Measurements from ENCODE around the gene GPC5.
"Not testable (repeated sequence)": the region's sequence is repeated elsewhere in the genome, so short reads cannot be mapped to it uniquely, and the experiment has no call there.

GPC5 gene

DNA sequence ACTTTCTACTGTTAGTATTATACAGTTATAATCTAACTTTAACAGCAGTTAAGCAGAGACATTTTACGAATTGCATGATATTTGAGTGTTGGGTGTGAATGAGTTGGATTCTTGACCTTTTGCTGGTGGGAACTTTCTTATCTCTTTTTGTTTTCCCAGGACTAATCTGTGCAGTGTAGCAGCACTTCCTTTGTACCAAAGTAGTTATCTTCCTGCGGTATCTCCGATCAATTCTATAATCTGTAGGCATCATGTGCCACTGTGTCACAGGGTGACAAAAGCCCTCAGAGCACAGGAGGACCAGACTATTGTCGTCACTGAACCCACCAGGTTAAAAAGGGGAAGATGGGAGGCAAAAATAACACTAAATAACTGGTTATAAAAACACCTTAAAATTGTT is 823.5 kb downstream of the GPC5 start:
- DNase-seq: no peak

DNA sequence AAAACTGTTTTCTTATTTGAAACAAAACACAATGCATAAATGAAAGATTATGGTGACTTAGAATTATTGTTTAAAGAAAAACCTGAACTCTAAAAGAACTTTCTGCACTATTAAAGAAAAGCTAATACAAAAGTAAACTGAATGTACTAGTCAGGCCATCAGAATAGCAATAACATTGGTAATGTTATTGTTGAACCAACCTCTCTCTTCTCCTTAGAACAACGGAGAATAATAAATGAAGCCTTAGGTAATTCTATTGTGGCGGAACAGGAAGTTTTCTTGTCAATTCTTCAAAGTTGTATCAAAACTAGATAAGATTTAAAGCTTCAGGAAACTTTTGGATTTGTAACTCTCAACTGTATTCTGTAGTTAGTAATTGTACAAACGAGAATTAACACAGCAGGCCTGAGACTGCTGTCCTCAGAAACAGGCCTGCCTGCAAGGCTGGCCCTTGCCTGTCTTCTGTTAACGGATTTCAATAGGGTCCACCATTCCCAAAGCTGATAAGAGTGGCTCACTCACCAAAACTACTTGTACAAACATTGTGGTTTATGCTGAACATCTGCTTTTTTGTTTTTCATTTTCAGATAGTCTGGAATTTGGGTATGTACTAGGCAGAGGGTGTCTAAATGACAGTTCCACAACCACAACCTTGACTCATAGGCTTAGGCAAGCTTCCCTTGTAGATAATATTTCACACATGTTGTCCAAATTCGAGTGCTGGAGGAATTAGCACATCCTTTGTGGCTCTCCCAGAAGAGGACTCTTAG is 825.8 kb downstream of the GPC5 start:
- no peak for DNase-seq

DNA sequence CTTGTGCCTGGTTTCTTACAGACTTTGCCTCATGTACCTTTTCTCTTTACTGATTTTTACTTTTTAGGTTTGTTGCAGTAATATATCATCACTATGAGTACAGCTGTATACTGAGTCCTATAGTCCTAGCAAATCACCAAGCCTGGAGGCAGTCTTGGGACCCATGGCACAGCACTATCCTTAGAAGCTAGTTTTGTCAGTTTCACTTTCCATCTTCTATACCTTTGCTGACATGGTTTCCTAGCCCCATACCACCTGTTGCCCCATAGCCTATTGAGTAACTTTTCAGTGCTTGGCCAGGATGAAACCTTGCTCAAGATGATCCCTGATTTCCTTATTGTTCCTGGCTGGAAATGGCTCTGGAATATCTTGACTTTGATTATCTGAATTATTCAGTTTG is 826.4 kb downstream of the GPC5 start:
- no peak for DNase-seq

DNA sequence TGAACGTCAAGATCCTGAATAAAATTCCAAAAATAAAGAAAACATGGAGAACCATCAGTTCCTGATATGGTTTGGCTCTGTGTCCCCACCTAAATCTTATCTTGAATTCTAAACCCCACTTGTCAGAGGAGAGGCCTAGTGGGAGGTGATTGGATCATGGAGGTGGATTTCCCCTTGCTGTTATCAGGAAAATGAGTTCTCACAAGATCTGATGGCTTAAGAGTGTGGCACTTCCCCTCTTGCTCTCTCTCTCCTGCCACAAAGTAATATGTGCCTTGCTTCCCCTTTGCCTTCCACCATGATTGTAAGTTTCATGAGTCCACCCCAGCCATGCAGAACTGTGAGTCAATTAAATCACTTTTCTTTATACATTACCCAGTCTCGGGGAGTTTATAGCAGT is 827.4 kb downstream of the GPC5 start:
- DNase-seq: no peak

DNA sequence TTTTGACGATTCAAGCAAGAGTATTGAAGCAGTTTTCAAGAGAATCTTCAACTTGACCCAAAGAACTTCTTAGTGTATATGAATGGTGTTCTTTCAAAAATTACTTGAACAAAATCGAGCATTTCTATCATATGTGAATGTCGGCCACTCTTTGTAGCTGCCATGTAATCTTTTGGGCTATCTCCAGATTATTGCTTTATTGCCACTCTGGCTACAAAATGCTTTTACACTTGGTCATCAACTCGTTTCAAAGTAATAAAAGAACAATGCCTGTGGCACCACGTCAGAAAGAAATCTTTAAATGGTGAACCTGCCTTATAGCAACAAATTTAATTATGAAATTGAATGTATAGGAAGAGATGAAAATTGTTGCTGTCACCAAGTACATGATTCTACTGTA is 834.5 kb downstream of the GPC5 start:
- DNase-seq: no peak

DNA sequence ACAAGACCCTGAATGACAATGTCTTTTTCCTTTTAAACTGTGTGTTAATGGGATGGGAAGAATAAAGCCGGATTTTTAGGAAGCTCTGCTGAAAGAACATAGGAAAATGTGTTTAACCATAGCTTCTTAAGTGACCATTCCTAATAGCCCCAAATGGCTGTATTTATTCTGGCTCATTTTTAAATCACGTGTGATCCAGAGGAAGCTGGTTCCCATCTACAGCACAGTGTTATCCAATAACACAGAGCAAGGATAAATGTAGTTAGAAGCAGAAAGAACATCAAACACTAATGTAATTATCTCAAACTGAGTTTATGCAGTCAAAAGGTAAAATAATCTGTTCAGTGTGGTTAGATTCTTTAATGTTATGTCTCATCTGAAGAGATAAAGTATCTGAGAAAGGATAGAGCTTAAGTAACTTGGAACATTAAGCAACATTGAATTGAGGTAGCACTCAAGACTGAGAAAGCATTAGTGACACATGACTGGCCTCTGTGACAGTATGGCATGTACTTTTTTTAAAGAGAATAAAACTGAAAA is 853.3 kb downstream of the GPC5 start:
- no peak for DNase-seq

DNA sequence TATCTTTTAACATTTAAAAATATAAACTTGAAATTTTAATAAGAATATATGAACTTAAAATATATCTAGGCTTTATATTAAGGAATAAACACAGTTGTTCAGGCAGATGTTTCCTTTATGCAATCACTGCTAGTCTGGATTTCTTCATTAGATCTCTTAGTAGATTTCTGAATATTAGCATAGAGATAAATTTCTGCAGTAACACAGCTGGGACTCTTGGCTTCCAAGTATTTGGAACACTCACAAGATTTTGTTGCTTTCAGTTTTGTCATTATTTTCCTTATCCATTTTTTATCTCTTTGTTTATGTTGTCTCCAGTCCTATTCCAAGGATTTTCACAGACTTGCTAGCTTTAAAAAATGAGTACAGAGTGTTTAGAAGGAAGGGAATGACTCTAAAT is 857.1 kb downstream of the GPC5 start:
- no peak for DNase-seq

DNA sequence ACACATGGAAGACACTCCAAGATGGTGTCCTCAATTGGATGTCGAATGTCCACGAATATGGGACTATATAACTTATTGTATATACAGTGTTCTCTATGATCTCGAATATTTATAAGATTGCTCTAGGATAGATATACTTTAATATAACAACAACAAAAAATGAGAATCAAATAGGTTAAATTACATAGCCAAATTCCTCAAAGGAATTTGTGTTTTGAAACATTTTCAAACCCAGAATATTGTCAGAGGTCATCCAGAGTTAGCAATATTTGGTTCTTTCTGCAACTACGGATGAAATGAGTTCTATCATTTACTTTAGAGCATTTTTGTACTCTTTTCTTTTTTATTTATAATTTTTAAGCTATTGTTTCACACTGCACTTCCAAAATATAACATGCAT is 857.8 kb downstream of the GPC5 start:
- no peak for DNase-seq

DNA sequence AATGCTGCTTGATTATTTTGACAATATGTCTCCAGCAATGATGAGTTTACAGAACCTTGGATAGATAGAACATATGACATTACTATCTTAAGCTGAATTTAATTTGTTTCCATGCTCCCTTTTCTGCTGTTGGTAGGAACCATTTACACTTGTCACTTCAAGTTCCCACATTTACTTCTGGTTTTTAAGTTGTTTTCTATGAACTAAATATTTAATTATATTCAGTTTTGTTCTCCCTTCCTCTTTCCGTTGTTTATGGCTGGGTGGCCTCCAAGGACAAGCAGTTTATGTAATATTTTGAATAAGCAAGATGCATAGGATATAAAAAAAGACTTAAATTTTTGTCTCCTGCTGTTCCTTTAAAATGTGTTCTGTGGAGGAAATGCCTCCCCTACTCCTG is 860.6 kb downstream of the GPC5 start:
- no peak for DNase-seq

DNA sequence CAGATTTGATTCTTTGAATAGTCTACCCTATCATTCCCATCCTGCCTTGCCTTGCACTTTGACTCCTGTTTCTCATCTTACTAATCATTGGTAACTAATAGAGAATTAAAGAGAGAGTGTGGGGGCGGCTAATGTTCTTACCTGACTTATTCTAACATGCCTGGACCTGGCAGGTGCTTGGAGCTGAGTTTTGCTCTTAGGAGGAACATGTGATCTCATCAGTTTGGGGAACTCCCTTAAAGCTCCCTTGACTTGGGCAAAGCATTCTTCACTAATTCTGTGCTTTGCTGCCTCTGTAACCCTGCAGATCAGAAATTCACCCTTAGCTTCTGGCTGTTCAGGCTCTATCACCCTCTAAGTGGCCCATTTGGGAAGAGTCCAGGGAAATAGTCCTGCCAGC is 861.1 kb downstream of the GPC5 start:
- DNase-seq: no peak

DNA sequence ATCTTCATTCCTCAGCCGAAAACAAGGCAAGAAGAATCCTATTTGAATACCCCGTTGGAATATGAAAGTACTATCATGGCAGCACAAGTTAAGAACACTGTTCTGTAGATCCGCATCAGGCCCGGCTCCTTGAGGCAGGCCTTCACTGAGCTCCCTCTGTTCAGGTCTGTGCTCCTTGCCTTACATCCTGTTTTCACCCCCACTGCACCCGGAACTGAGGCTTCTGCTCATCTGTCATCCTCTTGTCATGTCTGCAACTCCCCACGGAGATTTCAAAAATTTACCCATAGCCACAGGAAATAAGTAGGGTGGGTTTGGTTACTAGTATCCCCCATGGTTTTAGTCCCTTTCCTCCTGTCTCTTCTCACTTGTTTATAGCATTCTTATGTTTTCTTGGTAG is 861.9 kb downstream of the GPC5 start:
- no peak for DNase-seq

DNA sequence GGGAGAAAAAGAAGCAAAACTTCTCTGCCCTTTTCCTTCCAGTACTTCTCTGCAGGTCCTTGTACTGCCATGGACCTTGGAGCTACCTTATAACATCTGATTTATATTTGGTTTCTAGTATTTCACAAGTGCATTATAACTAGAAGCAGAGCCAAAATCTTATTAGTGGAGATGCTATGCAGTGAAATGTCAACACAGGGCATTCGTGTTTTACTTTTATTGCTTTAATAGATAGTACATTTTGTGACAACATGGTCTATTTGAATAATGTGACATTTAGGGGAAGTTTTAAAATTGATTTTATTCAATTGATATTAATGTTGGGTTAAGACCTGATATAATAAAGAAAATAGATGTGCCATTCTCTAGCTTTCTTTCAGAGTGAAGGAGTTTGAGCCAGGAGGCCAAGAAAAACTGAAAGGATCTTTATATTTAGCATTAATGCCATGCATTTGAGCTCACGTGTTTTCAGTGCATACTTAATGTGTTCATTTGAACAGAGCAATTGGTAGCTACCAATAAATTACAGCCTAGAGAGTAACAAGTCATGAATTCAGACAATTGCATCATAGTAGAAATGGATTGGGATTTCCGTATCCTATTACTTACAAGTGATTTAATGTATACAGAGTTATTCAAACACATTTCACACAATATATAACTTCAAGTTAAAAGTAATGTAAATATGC is 863.8 kb downstream of the GPC5 start:
- no peak for DNase-seq

DNA sequence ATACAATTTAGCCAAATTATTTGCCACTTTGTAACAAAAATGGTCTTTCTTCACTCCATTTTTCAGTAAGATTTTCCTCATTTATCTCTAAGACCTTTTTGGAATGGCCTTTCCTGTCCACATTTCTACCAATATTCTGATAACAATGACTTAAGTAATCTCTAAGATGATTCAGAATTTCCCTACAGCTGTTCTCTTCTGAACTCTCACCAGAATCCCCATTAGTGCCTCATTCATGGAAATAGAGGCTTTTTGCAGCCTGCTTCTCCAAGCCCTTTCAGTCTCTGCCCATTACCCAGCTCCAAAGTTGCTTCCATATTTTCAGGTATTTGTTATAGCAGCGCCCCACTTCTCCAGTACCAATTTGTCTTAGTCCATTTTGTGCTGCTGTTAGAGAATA is 867.0 kb downstream of the GPC5 start:
- no peak for DNase-seq

DNA sequence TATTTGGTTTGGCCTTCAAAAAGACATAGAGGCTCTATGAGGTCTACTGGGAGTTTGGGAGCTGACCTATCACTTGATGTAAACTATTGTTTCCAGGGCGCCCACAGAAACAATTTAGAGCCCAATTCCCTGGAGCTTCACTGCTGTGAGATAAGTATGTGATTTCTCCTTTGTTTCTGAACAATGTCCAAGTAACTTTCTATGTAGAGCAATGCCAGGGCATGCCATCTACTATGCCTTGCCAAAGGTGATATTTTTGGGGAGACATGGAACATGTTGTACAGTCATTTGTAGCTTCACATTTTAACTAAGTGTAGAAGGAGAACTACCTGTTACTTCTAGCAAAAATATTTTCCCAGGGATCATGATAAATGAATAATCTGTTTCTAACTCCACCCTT is 872.6 kb downstream of the GPC5 start:
- no peak for DNase-seq

DNA sequence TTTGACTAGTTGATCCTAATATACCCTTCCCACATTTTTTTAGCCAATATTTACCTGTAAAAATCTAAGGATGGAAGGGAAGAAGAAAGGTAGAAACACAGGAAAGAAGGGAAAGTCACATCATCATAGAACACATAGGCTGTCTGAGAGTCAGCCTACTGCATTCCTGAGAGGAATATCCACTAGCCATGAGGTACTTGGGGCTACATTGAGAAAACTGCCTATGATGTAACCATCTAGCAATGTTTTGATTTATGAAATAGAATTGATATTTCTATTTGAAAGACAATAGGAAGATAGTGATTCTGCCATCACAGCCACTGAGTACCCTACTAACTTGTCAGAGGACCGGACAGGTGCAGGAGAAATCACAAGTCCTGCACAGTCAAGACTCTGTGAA is 873.8 kb downstream of the GPC5 start:
- DNase-seq: no peak

DNA sequence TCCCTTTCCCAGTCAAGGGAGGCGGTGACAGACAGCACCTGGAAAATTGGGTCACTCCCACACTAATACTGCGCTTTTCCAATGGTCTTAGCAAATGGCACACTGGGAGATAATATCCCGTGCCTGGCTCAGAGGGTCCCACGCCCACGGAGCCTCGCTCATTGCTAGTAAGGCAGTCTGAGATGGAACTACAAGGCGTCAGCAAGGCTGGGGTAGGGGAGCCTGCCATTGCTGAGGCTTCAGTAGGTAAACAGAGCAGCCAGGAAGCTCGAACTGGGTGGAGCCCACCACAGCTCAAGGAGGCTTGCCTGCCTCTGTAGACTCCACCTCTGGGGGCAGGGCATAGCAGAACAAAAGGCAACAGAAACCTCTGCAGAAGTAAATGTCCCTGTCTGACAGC is 882.6 kb downstream of the GPC5 start:
- not testable (repeated sequence) for DNase-seq

DNA sequence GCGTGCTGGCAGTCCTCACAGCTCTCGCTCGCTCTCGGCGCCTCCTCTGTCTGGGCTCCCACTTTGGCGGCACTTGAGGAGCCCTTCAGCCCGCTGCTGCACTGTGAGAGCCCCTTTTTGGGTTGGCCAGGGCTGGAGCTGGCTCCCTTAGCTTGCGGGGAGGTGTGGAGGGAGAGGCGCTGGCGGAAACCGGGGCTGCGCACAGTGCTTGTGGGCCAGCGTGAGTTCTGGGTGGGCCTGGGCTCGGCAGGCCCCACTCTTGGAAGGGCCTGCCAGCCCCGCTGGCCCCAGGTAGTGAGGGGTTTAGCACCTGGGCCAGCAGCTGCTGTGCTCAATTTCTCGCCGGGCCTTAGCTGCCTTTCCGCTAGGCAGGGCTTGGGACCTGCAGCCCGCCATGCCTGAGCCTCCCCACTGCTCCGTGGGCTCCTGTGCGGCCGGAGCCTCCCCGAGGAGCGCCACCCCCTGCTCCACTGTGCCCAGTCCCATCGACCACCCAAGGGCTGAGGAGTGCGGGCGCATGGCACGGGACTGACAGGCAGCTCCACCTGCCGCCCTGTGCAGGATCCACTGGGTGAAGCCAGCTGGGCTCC is 892.4 kb downstream of the GPC5 start:
- not testable (repeated sequence) for DNase-seq

DNA sequence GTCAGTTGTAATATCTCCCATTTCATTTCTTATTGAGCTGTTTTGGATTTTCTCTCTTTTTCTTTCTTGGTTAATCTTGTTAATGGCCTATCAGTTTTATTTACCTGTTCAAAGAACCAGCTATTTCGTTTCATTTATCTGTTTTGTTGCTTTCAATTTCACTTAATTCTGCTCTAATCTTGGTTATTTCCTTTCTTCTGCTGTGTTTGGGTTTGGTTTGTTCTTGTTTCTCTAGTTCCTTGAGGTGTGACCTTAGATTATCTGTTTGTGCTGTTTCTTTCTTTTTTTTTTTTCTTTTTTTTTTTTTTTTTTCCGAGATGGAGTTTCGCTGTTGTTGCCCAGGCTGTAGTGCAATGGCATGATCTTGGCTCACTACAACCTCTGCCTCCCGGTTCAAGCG is 896.1 kb downstream of the GPC5 start:
- not testable (repeated sequence) for DNase-seq

DNA sequence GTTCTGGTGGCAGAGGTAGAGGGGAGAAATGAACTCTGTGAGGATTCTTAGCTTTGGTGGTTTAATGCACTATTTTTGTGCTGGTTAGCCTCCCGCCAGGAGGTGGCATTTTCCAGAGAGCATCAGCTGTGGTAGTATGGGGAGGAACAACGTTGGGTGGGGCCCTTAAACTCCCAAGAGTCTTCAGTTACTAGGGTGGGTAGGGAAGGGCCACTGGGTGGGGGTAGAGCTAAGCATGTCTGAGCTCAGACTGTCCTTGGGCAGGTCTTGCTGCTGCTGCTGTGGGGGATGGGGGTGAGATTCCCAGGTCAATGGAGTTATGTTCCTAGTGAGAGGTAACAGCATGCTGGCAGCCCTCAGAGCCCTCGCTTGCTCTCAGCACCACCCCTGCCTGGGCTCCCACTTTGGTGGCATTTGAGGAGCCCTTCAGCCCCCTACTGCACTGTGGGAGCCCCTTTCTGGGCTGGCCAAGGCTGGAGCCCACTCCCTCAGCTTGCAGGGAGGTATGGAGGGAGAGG is 897.8 kb downstream of the GPC5 start:
- not testable (repeated sequence) for DNase-seq

DNA sequence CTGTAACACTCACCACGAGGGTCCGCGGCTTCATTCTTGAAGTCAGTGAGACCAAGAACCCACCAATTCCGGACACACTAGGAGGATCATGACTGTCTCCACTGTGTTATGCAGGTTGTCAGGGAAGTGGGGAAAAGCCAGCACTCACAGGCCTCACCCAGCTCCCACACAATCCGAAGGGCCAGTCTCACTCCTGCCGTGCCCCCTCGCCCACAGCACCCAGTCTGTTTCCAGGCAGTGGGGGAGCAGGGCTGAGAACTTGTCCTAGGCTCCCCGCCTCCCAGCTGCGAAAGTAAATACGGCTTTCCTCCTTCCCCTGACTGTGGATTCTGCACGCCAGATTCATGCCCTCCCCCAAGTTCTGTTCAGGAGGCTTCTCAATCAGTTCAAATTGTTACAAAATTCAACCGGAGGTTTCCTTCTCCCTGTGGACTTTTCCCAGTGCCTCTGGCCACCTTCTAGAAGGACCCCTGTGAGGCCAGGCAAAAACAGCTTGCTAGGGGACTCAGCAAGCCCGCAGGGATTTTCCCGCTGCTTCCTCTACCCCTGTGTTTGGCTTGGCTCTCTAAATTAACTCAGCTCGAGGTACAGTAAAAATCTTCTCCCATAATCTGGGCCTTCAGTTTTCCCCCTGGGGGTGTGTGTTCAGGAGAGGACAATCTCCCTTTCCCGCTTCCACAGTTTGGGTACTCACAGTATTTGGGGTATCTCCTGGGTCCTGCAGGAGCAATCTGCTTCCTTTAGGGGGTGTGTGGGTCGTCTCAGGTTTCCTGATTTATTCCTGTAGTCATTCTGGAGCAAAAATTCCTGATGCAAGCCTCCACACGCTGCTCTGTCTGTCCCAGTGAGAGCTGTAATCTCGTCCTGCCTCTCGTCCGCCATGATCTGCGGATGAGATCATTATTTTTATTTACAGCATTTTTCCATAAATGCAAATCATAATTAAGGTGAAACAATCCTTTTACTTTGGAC is 899.8 kb downstream of the GPC5 start:
- no peak for DNase-seq

DNA sequence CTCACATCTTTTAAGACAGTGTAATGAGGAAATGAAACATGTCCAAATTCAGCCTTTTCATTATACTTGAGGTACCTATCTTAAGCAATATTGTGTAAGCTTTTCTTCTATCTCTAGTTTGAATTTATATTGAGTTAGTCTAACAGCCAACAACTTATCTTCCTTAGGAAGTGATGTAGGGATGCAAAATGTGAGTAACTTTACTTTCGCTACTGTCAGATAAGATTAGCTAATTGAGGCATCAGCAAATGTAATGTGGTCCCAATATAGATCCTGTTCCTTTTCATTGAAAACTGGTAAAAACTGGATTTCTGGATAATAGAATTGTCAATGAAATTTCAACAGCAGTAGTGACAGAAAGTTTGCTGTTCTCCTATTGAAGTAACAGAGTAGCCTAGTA is 902.2 kb downstream of the GPC5 start:
- DNase-seq: no peak

DNA sequence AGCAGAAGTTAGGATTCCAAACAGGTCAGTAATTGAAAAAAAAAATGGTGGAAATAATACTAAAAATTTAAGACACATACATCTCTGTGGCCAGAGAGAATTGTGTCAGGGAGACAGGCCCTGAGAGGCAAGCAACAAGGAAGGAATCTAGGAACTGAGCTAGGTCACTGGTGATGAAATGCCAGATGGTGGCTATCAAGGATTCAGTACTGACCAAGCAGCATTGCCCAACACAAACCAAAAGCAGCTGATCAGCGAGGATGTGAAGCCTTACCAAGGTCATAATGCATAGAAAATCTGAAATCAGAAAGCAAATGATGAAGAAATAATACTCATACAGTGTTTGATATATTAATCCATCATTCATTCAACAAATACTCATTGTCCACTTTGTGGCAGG is 905.0 kb downstream of the GPC5 start:
- DNase-seq: no peak

DNA sequence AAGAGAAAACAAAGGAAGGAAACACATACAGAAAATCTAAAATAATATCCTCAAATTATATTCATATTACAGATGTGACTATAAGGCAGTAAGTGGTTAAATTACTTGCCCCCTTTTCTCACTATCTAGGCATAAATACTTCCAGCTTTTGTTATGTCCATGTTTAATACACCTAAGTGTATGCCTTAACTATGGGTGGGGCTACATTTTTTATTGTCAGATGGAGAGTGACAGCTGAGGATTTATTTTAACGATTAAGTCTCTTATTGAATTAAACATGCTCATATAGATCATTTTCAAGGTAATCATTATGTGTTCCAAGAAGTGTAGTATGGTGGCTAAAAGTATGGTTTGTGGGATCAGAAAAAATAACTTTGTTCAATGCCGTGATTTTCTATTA is 909.3 kb downstream of the GPC5 start:
- DNase-seq: no peak

All from activated CD4-positive, CD25-positive, alpha-beta regulatory T cell treated with anti-CD3 and anti-CD28 coated beads, Interleukin-2, amount 50 U/mL, for 72 hours (primary cell).